DMS79 treated with DMSO at 0.1 percent for 48 hours (cell line): ENCODE measurements around the gene ZBTB7A.
A peak's percentile ranks its signal among the peaks of the same experiment; 100 is the strongest.
"Not testable (repeated sequence)": the region's sequence is repeated elsewhere in the genome, so short reads cannot be mapped to it uniquely, and the experiment has no call there.

ENCODE experiments used
- DNase-seq: peaks from one replicate; lab custom pipeline; 2025; lab: John Stamatoyannopoulos, UW

The ZBTB7A gene

DNA sequence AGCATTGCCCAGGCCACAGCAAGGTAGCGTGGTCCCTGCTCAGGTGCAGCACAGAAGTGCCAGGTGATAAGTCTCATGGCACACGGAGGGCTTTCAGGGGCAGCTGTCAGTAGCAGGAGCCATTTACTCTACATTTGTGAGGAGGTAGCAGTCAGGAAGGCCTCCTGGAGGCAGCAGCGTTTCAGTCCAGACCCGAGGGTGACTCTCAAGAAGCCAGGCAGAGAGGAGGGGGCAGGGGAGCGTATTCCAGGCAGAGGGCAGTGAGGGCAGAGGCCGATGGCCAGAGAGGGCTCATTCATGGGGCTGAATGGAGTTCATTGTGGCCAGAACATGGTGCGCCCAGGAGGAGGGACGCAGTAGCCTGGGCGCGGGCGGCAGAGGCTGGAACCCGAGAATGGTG is 50.2 kb downstream of the ZBTB7A start:
- no peak for DNase-seq

DNA sequence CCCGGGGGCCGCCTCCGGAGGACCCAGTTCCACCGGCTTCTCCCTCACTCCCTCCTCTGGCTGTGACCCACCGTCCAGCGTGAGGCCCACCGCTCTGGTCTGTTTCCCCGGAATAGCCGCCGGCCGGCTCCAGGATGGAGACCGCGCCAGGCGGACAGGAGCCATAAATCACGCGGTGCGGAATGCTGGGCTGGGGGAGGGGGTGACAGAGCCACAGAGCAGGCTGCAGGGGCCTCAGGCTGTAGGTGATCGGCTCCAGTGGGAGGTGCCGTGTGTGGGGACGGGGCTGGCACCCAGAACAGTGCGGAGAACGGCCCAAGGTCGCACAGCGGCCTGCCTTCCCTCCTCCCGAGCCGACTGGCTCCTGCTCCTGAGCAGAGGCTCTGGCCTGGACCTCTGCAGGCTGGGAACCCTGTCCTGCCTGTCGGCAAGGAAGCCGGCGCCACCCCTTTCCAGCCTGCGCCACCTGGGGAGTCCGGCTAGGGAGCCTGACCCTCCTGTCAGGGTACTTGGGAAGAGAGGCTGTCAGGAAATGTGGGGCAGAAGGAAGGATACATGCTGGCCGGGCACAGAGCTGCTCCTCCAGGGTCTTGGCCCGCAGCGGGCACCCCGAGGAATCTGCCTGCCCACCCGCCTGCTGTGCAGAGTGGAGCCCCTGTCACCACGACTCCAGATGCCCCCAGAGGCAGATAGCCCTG is 50.8 kb downstream of the ZBTB7A start:
- no peak for DNase-seq

DNA sequence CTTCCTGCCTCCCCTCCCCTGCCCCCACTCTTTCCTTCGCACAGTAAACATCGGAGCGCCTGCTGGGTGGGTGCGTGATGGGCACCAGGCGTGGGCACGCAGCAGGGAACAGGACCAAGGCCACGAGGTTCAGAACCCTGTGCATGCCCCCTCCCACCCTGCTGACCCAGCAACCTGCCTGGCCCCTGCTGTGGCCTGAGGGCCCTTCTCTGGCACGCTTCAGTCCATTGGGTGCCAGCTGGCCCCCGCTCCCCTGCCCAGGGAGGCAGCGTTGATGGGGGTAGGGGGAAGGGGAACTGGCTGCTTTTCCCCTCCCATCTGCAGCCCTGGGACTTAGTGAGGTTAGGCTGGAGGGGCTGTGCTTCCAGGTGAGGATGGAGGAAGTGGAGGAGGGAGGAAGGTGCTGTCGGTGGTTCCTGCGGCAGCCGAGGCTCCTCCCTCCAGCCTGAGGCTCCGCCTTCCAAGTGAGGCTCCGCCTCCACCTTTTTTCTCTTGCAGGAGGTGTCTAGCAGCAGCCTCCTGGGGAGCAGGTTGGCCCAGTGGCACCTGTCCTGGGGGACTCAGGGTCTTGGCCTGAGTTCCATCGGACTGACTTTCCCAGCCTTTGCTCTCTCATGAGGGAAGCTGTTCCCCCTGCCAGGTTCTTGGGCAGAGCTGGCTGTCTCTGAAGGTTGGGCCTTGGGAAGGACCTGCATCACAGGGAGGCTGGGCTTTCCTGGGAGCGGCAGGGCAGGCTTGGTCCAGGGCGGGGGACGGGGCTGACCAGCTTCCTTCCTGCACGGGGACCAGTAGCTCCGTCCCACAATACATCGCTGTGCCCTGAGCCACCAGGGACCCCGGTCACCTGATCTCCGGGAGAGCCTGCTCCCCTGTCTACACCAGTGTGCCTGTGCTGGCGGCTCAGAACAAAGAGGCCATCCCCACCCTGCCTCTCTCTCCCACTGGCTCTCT is 51.9 kb downstream of the ZBTB7A start:
- DNase-seq = no peak

DNA sequence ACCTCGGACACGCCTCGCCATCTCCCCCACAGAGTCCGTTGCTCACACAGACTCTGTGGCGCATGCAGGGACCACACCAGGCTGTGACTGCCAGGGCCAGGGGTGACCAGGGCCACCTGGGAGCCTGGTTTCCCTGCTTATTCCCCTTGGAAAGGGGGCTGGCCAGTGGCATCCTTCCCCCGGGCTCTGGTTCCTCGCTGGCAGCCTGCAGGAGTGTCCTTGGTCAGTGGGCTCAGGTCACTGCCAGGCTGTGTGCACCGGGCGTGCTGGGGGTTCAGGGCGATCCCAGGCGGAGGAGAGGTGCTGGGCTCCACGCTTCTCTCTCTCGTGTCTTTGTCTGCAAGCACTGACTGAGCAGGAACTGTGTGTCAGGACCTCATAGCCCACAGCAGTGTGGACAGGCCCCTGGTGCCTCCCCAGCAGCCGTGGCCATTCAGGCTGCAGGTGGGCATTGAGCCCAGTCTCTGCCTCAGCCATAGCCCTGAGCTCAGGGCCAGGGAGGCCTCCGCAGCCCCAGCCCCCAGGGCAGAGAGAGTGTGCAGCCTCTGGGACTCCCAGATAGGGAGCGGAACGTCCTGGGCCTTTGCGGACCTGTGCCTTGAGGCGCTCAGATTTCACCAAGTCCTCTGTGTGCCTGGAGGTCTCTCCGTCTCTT is 52.7 kb downstream of the ZBTB7A start:
- DNase-seq = no peak

DNA sequence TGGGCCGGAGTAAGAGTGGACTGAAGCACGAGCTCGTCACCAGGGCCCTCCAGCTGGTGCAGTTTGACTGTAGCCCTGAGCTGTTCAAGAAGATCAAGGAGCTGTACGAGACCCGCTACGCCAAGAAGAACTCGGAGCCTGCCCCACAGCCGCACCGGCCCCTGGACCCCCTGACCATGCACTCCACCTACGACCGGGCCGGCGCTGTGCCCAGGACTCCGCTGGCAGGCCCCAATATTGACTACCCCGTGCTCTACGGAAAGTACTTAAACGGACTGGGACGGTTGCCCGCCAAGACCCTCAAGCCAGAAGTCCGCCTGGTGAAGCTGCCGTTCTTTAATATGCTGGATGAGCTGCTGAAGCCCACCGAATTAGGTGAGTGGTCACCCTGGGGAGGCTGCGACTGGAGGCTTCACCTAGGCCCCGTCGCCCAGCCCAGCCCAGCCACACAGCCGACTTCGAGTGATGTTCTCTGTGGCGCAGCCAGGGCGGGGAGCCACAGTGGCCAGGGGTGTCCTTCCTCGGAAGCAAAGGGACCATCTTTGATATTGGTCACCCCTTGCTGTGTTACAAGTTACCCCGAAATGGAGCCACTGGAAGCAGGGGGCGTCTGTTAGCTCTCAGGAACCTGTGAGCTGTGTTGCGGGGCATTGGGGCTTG is 53.6 kb downstream of the ZBTB7A start:
- DNase-seq = no peak

DNA sequence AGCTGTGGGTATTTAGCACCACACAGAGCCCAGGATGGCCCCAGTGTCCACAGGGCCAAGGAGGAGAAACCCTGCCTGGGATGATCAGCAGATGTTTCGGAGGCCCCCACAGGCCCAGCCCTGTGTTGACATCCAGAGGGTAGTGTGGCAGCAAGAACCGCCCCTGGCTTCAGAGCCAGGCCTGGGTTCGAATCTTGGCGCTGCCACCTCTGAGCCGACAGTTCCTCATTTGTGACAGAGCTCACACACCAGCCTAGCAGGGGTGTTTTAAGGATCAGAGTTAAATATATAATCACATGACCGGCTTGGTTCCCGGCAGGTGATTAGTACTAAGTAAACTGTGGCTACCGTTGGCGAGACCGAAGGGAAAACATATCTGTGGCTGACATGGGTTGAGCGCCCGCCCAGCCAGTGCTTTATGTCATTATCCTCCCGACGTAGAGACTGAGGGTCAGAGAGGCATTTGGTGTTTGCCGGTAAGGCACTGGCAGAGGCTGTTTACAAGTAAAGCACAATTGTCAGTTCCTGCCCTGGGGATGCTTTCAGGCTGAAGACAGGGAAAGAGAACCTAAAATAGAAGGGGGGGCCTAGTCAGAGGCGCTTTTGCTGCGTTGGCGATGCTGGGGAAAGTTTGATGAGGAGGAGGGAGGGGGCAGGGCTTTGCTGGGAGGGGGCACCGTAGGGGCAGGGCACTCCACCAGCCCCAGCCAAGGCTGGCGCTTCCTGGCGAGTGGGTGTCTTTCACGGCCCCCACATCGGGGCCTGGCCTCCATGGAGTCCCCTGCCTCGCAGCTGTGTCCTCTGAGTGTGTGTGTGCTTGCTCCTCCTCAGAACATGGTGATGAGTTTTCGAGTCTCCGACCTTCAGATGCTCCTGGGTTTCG is 54.4 kb downstream of the ZBTB7A start:
- no peak for DNase-seq

DNA sequence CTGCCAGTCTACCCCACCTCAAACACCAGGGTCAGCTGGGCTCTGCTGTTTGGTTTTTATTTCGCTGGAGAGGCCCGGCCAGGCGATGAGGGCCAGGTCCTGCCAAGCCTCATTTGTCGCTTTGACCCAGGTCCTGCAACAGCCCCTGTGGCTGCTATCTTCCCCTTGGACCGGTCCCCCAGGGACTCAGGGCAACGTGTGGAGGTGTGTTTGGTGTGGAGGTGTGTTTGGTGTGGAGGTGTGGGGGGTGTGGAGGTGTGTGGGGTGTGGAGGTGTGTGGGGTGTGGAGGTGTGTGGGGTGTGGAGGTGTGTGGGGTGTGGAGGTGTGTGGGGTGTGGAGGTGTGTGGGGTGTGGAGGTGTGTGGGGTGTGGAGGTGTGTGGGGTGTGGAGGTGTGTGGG is 55.3 kb downstream of the ZBTB7A start:
- not testable (repeated sequence) for DNase-seq

DNA sequence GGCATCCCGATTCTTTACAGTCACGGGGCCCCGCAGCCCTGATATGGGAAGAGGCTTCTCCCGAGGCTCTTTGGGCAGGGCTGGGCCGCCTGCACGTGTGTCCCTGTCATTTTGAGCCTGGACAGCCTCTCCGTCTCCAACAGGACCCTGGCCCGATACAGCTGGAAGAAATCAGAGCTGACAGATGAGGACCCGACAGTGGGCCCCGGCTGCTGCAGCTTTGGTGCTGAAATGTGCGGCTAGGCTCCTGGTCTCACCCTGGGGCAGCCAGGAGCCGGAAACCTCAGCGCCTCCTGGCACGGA is 55.9 kb downstream of the ZBTB7A start:
- no peak for DNase-seq

DNA sequence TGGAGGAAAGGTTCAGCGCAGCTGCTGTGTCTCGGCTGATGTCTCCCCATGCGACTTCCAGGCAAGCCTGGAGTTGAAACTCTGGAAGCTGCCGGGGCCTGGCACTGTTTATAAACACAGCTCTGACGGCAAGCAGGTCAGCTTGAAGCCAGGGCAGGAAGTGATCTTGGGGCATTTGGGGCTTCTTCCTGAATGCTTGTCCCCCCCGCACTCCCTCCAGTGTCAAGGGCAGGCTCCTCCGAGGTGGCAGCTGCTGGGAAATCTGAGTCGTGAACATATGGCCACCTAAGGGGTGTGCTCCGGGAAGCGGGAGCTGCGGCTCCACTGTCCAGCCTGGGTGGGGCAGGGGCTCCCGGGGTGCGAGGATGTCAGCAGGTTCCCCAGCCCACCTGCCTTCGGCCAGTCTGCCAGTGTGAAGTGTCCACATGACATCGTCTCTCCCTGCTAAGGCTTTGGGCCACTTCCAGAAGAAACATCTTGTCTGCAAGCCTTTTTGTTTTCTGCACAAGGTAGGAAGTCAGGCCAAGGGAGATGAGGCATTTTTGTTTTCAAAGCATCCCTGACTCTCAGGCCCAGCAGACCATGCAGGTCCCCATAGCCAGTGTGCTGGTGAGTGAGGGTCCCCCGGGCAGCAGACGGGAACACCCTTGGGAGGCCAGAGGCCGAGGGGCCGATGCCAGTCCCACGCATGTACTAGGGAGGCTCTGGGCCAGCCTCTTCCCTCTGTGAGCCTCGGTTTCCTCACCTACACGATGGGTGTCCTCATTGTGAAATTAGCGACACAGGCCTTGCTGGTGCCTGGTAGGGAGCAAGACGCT is 56.5 kb downstream of the ZBTB7A start:
- DNase-seq = no peak

DNA sequence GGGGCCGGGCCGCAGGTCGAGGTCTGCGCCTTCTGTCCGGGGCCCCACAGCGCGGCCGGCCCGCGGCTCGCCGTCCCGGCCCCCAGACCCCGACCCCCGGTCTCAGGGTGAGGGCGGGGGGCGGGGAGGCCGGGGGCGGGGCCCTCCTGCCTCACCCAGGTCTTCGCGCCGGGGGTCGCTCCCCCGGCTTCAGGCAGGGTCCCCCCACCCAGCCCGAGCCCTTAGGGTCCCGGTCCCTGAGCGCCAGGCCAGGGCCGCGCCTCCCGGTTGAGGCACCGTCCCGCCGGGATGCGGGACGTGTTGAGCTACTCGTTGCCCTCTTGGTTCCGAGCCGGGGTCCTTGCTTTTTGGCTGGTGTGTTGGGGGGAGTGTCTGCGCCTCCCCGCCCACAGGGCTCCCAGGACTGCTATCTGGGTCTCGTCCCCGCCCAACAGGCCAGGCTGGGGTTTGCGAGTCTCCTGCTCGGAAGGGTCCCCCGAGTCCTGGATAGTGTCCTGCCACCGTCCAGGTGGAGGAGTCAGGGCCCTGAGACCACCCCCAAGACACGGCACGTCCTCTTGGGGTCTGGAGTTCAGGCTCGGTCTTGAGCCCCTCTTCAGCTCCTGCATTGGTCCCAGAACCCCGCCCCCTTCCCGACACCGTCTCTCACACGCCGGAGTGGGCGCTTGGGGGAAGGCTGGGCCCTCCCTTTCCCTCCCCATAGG is 58.7 kb downstream of the ZBTB7A start:
- no peak for DNase-seq

DNA sequence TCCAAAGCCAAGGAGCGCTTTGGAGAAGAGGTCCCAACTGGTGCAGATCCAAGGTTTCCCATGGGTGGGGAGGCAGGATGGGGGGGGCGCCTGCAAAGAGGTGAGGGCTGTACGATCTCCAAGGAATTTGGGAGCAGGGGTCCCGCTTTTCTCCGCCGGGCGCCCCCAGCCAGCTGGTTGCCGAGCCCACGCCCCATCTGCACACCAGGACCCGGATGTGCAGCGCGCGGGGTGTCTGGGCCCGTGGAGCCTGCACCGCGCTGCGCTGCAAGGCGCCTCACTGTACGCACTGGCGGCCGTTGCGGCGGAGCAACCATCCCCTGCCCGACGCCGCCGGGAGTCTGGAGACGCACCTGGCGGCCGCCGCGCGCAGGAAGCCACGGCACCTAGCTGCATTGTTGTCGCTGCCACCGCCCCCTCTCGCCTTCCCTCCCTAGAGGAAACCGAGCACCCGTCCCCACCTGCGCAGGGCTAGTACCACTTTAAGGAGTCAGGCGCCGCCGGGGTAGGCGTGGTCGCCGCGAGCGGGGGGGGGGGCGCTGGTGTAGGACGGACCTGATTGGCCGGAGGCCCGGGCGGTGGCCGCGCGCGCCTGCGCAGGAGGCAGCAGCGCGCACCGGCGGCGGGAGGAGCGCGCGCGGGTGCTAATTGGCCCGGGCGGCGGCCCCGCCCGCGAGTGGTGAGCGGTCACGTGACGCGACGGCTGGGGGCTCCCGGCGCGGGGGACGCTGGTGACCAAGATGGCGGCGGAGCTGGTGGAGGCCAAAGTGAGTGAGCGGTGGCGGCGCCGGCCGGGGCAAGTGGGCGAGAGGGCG is 59.5 kb downstream of the ZBTB7A start, which contains the start of gene PIAS4:
TSS of gene PIAS4 (plus strand) at position 716 of the 815 bp plus-strand sequence. CDS start at position 741, 25 bp downstream.
- peak; percentile 86 for DNase-seq

DNA sequence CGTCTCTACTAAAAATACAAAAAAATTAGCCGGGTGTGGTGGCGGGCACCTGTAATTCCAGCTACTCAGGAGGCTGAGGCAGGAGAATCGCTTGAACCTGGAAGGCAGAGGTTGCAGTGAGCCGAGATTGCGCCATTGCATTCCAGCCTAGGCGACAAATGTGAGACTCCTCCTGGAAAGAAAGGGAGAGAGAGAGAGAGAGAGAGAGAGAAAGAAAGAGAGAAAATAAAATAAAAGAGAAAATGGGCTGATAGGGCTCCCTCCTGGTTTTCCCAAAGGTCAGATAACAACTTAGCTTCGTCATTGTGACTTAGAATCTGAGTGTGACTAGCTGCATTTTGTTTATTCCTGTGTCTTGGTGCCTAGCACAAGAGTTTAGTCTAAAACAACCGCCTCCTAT is 61.3 kb downstream of the ZBTB7A start:
- DNase-seq = not testable (repeated sequence)

DNA sequence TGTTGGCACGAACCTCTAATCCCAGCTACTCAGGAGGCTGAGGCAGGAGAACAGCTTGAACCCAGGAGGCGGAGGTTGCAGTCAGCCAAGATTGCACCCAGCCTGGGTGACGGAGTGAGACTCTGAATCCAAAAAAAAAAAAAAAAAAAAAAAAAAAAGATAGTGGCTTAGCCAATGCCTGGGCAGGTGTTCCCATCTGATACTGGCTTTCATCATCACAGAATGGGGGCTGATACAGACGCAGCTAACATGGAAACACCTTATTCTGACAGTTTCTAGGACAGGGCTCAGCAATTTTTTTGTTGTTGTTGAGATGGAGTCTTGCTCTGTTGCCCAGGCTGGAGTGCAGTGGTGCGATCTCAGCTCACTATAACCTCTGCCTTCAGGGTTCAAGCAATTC is 65.9 kb downstream of the ZBTB7A start:
- DNase-seq = not testable (repeated sequence)

DNA sequence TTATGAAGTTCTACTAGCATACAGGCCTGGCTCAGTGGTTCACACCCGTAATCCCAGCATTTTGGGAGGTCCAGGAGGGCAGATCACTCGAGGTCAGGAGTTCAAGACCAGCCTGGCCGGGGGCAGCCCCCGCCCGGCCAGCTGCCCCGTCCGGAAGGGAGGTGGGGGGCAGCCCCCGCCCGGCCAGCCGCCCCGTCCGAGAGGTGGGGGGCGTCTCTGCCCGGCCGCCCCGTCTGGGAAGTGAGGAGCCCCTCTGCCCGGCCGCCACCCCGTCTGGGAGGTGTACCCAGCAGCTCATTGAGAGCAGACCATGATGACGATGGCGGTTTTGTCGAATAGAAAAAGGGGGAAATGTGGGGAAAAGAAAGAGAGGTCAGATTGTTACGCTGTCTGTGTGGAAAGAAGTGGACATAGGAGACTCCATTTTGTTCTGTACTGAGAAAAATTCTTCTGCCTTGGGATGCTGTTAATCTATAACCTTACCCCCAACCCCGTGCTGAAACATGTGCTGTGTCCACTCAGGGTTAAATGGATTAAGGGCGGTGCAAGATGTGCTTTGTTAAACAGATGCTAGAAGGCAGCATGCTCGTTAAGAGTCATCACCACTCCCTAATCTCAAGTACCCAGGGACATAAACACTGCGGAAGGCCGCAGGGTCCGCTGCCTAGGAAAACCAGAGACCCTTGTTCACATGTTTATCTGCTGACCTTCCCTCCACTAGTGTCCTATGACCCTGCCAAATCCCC is 67.9 kb downstream of the ZBTB7A start:
- DNase-seq = not testable (repeated sequence)

DNA sequence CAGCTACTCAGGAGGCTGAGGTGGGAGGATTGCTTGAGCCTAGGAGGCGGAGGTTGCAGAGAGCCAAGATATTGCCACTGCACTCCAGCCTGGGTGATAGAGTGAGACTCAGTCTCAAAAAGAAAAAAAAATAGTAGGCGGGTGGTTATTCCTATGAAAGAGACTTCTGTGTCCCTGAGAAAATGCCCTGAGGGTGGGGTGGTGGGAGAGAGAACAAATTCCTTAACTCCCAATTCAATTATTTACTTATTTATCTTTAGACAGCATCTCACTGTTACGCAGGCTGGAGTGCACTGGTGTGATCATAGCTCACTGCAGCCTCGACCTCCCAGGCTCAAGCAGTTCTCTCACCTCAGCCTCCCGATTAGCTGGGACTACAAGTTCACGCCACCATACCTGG is 71.1 kb downstream of the ZBTB7A start:
- no peak for DNase-seq
